SK-N-SH treated with all-trans-retinoic acid at 6 μM for 48 hours (cell line): Measurements from ENCODE around the gene RNF26.
A peak's percentile ranks its signal among the peaks of the same experiment; 100 is the strongest.

Experiments used
- ATAC-seq: fragments of 200-7000 bp; cut with Tn5 transposase; 3 replicates; pipeline ENCODE4 v1.9.1; 2020; ENCODE audit warnings: mild to moderate bottlenecking, moderate library complexity
- ARNTL ChIP-seq: fragments of 450-650 bp; formaldehyde crosslinking; IDR thresholded peaks from 2 replicates; pipeline ENCODE4 v1.5.0; 2020; ENCODE audit warnings: low read depth, mild to moderate bottlenecking, moderate library complexity, borderline replicate concordance
- BACH2 ChIP-seq: fragments of 250-450 bp; sonication (Bioruptor Pico); IDR thresholded peaks from 2 replicates; pipeline ENCODE4 v1.9.0; 2021; ENCODE audit warnings: mild to moderate bottlenecking, borderline replicate concordance
- CREB5 ChIP-seq: fragments of 250-450 bp; sonication (Bioruptor Pico); IDR thresholded peaks from 2 replicates; pipeline ENCODE4 v1.5.1; 2020; ENCODE audit warnings: low read depth, mild to moderate bottlenecking, moderate library complexity
- CSDC2 ChIP-seq: fragments of 250-450 bp; sonication (Bioruptor Pico); IDR thresholded peaks from 2 replicates; pipeline ENCODE4 v1.5.0; 2020; ENCODE audit warnings: mild to moderate bottlenecking, moderate library complexity
- CSRNP3 ChIP-seq: fragments of 250-450 bp; sonication (Bioruptor Pico); IDR thresholded peaks from 2 replicates; pipeline ENCODE4 v1.5.1; 2021; ENCODE audit warnings: mild to moderate bottlenecking, moderate library complexity
- ESRRG ChIP-seq: fragments of 250-450 bp; sonication (Bioruptor Pico); IDR thresholded peaks from 2 replicates; pipeline ENCODE4 v1.6.1; 2021; ENCODE audit warnings: mild to moderate bottlenecking
- GLIS3 ChIP-seq: fragments of 250-450 bp; sonication (Bioruptor Pico); IDR thresholded peaks from 2 replicates; pipeline ENCODE4 v1.5.0; 2020; ENCODE audit warnings: mild to moderate bottlenecking, moderate library complexity
- ISL1 ChIP-seq: fragments of 250-450 bp; sonication (Bioruptor Pico); IDR thresholded peaks from 2 replicates; pipeline ENCODE4 v2.1.2; 2022; ENCODE audit warnings: mild to moderate bottlenecking, moderate library complexity
- OSR1 ChIP-seq: fragments of 250-450 bp; sonication (Bioruptor Pico); IDR thresholded peaks from 2 replicates; pipeline ENCODE4 v1.8.0; 2022; ENCODE audit warnings: moderate library complexity, mild to moderate bottlenecking, inconsistent platforms
- PATZ1 ChIP-seq: fragments of 250-450 bp; sonication (Bioruptor Pico); IDR thresholded peaks from 2 replicates; pipeline ENCODE4 v1.8.0; 2020; ENCODE audit warnings: mild to moderate bottlenecking, moderate library complexity, borderline replicate concordance
- POU6F1 ChIP-seq: fragments of 250-450 bp; sonication (Bioruptor Pico); IDR thresholded peaks from 2 replicates; pipeline ENCODE4 v1.8.0; 2021; ENCODE audit warnings: low read depth, mild to moderate bottlenecking, moderate library complexity, borderline replicate concordance
- PPARA ChIP-seq: fragments of 250-450 bp; sonication (Bioruptor Pico); IDR thresholded peaks from 2 replicates; pipeline ENCODE4 v1.5.0; 2020; ENCODE audit warnings: mild to moderate bottlenecking, borderline replicate concordance
- TCF4 ChIP-seq: fragments of 250-450 bp; sonication (Bioruptor Pico); IDR thresholded peaks from 2 replicates; pipeline ENCODE4 v1.8.0; 2021; ENCODE audit warnings: mild to moderate bottlenecking, moderate library complexity, borderline replicate concordance
- TOX ChIP-seq: fragments of 250-450 bp; sonication (Bioruptor Pico); IDR thresholded peaks from 2 replicates; pipeline ENCODE4 v1.8.0; 2021; ENCODE audit warnings: mild to moderate bottlenecking, moderate library complexity, borderline replicate concordance
- TSHZ2 ChIP-seq: fragments of 250-450 bp; sonication (Bioruptor Pico); IDR thresholded peaks from 2 replicates; pipeline ENCODE4 v1.5.0; 2020; ENCODE audit warnings: mild to moderate bottlenecking, moderate library complexity
- ZC3H10 ChIP-seq: fragments of 250-450 bp; sonication (Bioruptor Pico); IDR thresholded peaks from 2 replicates; pipeline ENCODE4 v1.5.1; 2021; ENCODE audit warnings: mild to moderate bottlenecking, moderate library complexity
- ZFP3 ChIP-seq: fragments of 250-450 bp; sonication (Bioruptor Pico); IDR thresholded peaks from 2 replicates; pipeline ENCODE4 v1.5.0; 2020; ENCODE audit warnings: mild to moderate bottlenecking, moderate library complexity
- ZFP30 ChIP-seq: fragments of 450-650 bp; formaldehyde crosslinking; IDR thresholded peaks from 2 replicates; pipeline ENCODE4 v1.5.0; 2022; ENCODE audit warnings: mild to moderate bottlenecking, moderate library complexity
- ZNF565 ChIP-seq: fragments of 450-650 bp; formaldehyde crosslinking; conservative IDR thresholded peaks from 2 replicates; pipeline ENCODE4 v1.5.0; 2020; ENCODE audit warnings: low read depth, mild to moderate bottlenecking, moderate library complexity
- ZNF70 ChIP-seq: fragments of 450-650 bp; formaldehyde crosslinking; IDR thresholded peaks from 2 replicates; pipeline ENCODE4 v1.5.0; 2020; ENCODE audit warnings: mild to moderate bottlenecking, moderate library complexity
- ZNF8 ChIP-seq: fragments of 450-650 bp; formaldehyde crosslinking; IDR thresholded peaks from 2 replicates; pipeline ENCODE4 v1.5.0; 2020; ENCODE audit warnings: mild to moderate bottlenecking, moderate library complexity

The RNF26 gene

GRCh38 chr11:119351232-119351631 is 16.9 kb downstream of the RNF26 start:
- no peak for ATAC-seq
- TF ChIP-seq OSR1 (CRISPR knock-in tag) (no peak), TOX (CRISPR knock-in tag) (no peak), ARNTL (CRISPR knock-in tag) (no peak), PATZ1 (CRISPR knock-in tag) (no peak), ESRRG (no peak), BACH2 (CRISPR knock-in tag) (no peak), ZNF8 (CRISPR knock-in tag) (no peak), ZNF565 (no peak), GLIS3 (CRISPR knock-in tag) (no peak), CREB5 (CRISPR knock-in tag) (no peak), TSHZ2 (CRISPR knock-in tag) (no peak), ZFP30 (no peak), ZC3H10 (no peak), ZNF70 (no peak), CSRNP3 (CRISPR knock-in tag) (no peak)

- TF ChIP-seq POU6F1 (no peak), ISL1 (no peak), CSDC2 (no peak), PPARA (CRISPR knock-in tag) (no peak), TOX (CRISPR knock-in tag) (no peak), GLIS3 (CRISPR knock-in tag) (no peak)
- TF ChIP-seq, all 23 proteins: peak for 0
- ATAC-seq, result no peak; the same call in 1 of the 3 replicates
Observed at GRCh38 chr11:119352857-119353260, 18.5 kb downstream of the RNF26 start.

GRCh38 chr11:119355091-119355843 is 20.9 kb downstream of the RNF26 start:
- no peak for TF ChIP-seq CSDC2
- ATAC-seq, result no peak

- TF ChIP-seq ZFP3 (CRISPR knock-in tag), result 0 out of 2 replicates have a peak, but pooled peaks have one; percentile 40
- TF ChIP-seq ZNF8 (CRISPR knock-in tag), result no peak
- no peak for TF ChIP-seq BACH2 (CRISPR knock-in tag)
- no peak for TF ChIP-seq TCF4 (CRISPR knock-in tag)
- ATAC-seq, result peak; percentile 80
Observed at GRCh38 chr11:119356349-119357031, 22.2 kb downstream of the RNF26 start.
